ENCODE results near the gene PNO1. TPM values are rescaled to one million over a fixed set of nuclear protein-coding genes. Genes with fewer than 3 reads are reported as not detected.
A peak's percentile ranks its signal among the peaks of the same experiment; 100 is the strongest.

The PNO1 gene
- total and polyA plus RNA-seq, 10 of the 15 experiments (the other 5 are each of a cell fraction or from before 2014, with no cell fraction given), result 9.7 to 60.2 (median 30.3) TPM

GRCh38 chr2:68203587-68203986 lies 45.9 kb downstream of the PNO1 start (continued):
- TF ChIP-seq ZBTB33 (IDR thresholded peaks at IDR 0.05), result no peak
- TF ChIP-seq TCF7 (IDR thresholded peaks at IDR 0.05; ENCODE audit: borderline replicate concordance), result no peak
- TF ChIP-seq, protein P1, sequence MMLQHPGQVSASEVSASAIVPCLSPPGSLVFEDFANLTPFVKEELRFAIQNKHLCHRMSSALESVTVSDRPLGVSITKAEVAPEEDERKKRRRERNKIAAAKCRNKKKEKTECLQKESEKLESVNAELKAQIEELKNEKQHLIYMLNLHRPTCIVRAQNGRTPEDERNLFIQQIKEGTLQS (IDR thresholded peaks at IDR 0.05; ENCODE audit: borderline replicate concordance, extremely low read depth, low read depth, low read length), result no peak
- TF ChIP-seq PAX5 (IDR thresholded peaks at IDR 0.05; ENCODE audit: borderline replicate concordance, low read depth, low read length), result peak; percentile 29; the same call in 1 of the 2 replicates
- peak; percentile 95 for TF ChIP-seq POU2F2 (IDR thresholded peaks at IDR 0.05; ENCODE audit: borderline replicate concordance, low read depth, low read length)
- TF ChIP-seq MEF2A (IDR thresholded peaks at IDR 0.05; ENCODE audit: insufficient read depth, low read depth, low read length), result peak; percentile 90
- no peak for TF ChIP-seq RB1 (IDR thresholded peaks at IDR 0.05; ENCODE audit: borderline replicate concordance)
- TF ChIP-seq ZNF687 (IDR thresholded peaks at IDR 0.05), result no peak
- TF ChIP-seq ZNF24 (IDR thresholded peaks at IDR 0.05), result no peak
- TF ChIP-seq CBX3 (IDR thresholded peaks at IDR 0.05; ENCODE audit: borderline replicate concordance, low read depth), result no peak
- no peak for TF ChIP-seq SRF (IDR thresholded peaks at IDR 0.05; ENCODE audit: low read depth in 2 of 2, low read length in 2 of 2)
- peak; percentile 89 for TF ChIP-seq FOXM1 (IDR thresholded peaks at IDR 0.05; ENCODE audit: low read depth, low read length)
- peak; percentile 70; the same call in 1 of the 2 replicates for TF ChIP-seq ASH2L (IDR thresholded peaks at IDR 0.05; ENCODE audit: borderline replicate concordance, low read depth)
- no peak for TF ChIP-seq ESRRA (IDR thresholded peaks at IDR 0.05; ENCODE audit: low read length)
- TF ChIP-seq SIN3A (IDR thresholded peaks at IDR 0.05; ENCODE audit: low read depth, low read length), result no peak
- no peak for TF ChIP-seq TAF1 (IDR thresholded peaks at IDR 0.05; ENCODE audit: borderline replicate concordance, low read depth, low read length)
- peak; percentile 86 for TF ChIP-seq NFIC (IDR thresholded peaks at IDR 0.05; ENCODE audit: low read depth, low read length)
- TF ChIP-seq, protein P2, sequence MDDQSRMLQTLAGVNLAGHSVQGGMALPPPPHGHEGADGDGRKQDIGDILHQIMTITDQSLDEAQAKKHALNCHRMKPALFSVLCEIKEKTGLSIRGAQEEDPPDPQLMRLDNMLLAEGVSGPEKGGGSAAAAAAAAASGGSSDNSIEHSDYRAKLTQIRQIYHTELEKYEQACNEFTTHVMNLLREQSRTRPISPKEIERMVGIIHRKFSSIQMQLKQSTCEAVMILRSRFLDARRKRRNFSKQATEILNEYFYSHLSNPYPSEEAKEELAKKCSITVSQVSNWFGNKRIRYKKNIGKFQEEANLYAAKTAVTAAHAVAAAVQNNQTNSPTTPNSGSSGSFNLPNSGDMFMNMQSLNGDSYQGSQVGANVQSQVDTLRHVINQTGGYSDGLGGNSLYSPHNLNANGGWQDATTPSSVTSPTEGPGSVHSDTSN (IDR thresholded peaks at IDR 0.05; ENCODE audit: insufficient replicate concordance, low read depth, low read length), result no peak
- no peak for TF ChIP-seq PRDM15 (CRISPR knock-in tag; IDR thresholded peaks at IDR 0.05)

Data from GM12878 (cell line).